Naive B cell (primary cell): ENCODE data around the gene CRY2. TPM values are rescaled to one million over a fixed set of nuclear protein-coding genes. Genes with fewer than 3 reads are reported as not detected.

ENCODE experiments used
- ATAC-seq, 2 donors: fragments of 150-1000 bp; cut with Tn5 transposase; 2 replicates each; pipeline ENCODE4 v1.10.0; 2021; ENCODE audit warnings: low read depth in 2 of 2, mild to moderate bottlenecking in 2 of 2, moderate library complexity in 2 of 2
- DNase-seq: peaks from one replicate; pipeline ENCODE4 v3.0.0; 2022
- H3K27ac Mint-ChIP-seq, 6 donors: one replicate each; pipeline ENCODE4 v1.8.0; 2020 to 2022; ENCODE audit warnings: mild to moderate bottlenecking in 6 of 6, mixed read lengths in 6 of 6, moderate library complexity in 5 of 6, inconsistent platforms in 2 of 6
- H3K27me3 Mint-ChIP-seq, 3 donors: one replicate each; pipeline ENCODE4 v1.8.0; 2021 to 2022; ENCODE audit warnings: mixed read lengths in 3 of 3, mild to moderate bottlenecking in 1 of 3
- H3K36me3 Mint-ChIP-seq, 2 donors: one replicate each; pipeline ENCODE4 v1.8.0; 2020 to 2022; ENCODE audit warnings: mixed read lengths in 2 of 2, inconsistent platforms in 1 of 2, mild to moderate bottlenecking in 1 of 2
- H3K4me1 Mint-ChIP-seq, 3 donors: one replicate each; pipeline ENCODE4 v1.8.0; 2020 to 2022; ENCODE audit warnings: mixed read lengths in 3 of 3, inconsistent platforms in 1 of 3, mild to moderate bottlenecking in 1 of 3, moderate library complexity in 1 of 3
- H3K4me3 Mint-ChIP-seq, 8 donors: one replicate each; pipeline ENCODE4 v1.8.0; 2020 to 2022; ENCODE audit warnings: mild to moderate bottlenecking in 8 of 8, mixed read lengths in 8 of 8, moderate library complexity in 8 of 8, inconsistent platforms in 2 of 8
- H3K9me3 Mint-ChIP-seq, 7 donors: one replicate each; pipeline ENCODE4 v1.8.0; 2020 to 2022; ENCODE audit warnings: mixed read lengths in 7 of 7, mild to moderate bottlenecking in 5 of 7, inconsistent platforms in 2 of 7, moderate library complexity in 1 of 7
- polyA plus RNA-seq, 6 donors: library from polyadenylated mRNA; unstranded; fragments of 300-500 nt; fragmentation: Illumina TruSeq; gene quantifications; one replicate each; pipeline ENCODE4 v1.2.3, GENCODE V29; 2021; ENCODE audit warnings: low read depth in 6 of 6

The CRY2 gene
- 10 to 100 TPM in 5 of 6 donors, 1 to 10 TPM in 1; 10.0 to 34.2 (median 26.7) TPM for polyA plus RNA-seq

- Mint-ChIP-seq H3K4me1 (peaks cover 53 to 65% (median 55%) of the 10 kb centered on the region in 3 donors), H3K36me3 (no peaks in the 10 kb centered on the region), H3K9me3 (no peaks in the 10 kb centered on the region), H3K27ac (peak within 1 kb of the TSS; percentile 95 to 99 (median 98)), H3K27me3 (no peaks in the 10 kb centered on the region), H3K4me3 (peak within 1 kb of the TSS; percentile 81 to 94 (median 90))
- ATAC-seq, result peak; percentile 78 to 79
- peak; percentile 99 for DNase-seq
Measured at GRCh38 chr11:45846974-45847910, at the start of gene CRY2. CRY2 (plus strand) TSS chr11:45847475; CDS start chr11:45847491, 16 bp downstream.

- Mint-ChIP-seq H3K4me1 (peaks cover 0 to 4% (median 0%) of the 10 kb centered on the region in 3 donors), H3K9me3 (peaks cover 0 to 5% (median 0%) of the 10 kb centered on the region in 7 donors), H3K4me3 (no peak overlapping the region), H3K27ac (no peak overlapping the region), H3K27me3 (peaks cover 0 to 13% (median 7%) of the 10 kb centered on the region in 3 donors), H3K36me3 (no peaks in the 10 kb centered on the region)
- no peak for ATAC-seq
- no peak for DNase-seq
Measured at GRCh38 chr11:45798793-45799441, 48.4 kb upstream of the CRY2 start.

- Mint-ChIP-seq H3K4me1 (peaks cover 4 to 5% (median 4%) of the 10 kb centered on the region in 3 donors), H3K27me3 (peaks cover 0 to 6% (median under 1%) of the 10 kb centered on the region in 3 donors)
Measured at GRCh38 chr11:45799562-45799961, 47.7 kb upstream of the CRY2 start.

GRCh38 chr11:45800261-45800660, 47.0 kb upstream of the CRY2 start:
- Mint-ChIP-seq H3K4me1 (peaks cover 5 to 6% (median 6%) of the 10 kb centered on the region in 3 donors), H3K9me3 (peaks cover 0 to 5% (median 0%) of the 10 kb centered on the region in 7 donors), H3K36me3 (no peaks in the 10 kb centered on the region), H3K4me3 (peak overlapping the region in 1 of 8 donors; percentile 43), H3K27ac (no peak overlapping the region), H3K27me3 (peaks cover 0 to 6% (median 0%) of the 10 kb centered on the region in 3 donors)
- DNase-seq (no peak), ATAC-seq (no peak)

More at GRCh38 chr11:45799562-45799961, 47.7 kb upstream of the CRY2 start:
- no peaks in the 10 kb centered on the region for H3K36me3 Mint-ChIP-seq
- H3K4me3 Mint-ChIP-seq, result no peak overlapping the region
- DNase-seq (no peak), ATAC-seq (no peak)
- H3K27ac Mint-ChIP-seq, result no peak overlapping the region
- H3K9me3 Mint-ChIP-seq, result peaks cover 0 to 5% (median 0%) of the 10 kb centered on the region in 7 donors

- H3K36me3 Mint-ChIP-seq, result no peaks in the 10 kb centered on the region
- H3K4me3 Mint-ChIP-seq, result peak overlapping the region in 2 of 8 donors; percentile 27 to 98
- H3K27ac Mint-ChIP-seq, result no peak overlapping the region
- H3K9me3 Mint-ChIP-seq, result peaks cover 0 to 5% (median 0%) of the 10 kb centered on the region in 7 donors
- peaks cover 18 to 21% (median 18%) of the 10 kb centered on the region in 3 donors for H3K4me1 Mint-ChIP-seq
- no peak for DNase-seq
- peaks cover 0 to 3% (median 0%) of the 10 kb centered on the region in 3 donors for H3K27me3 Mint-ChIP-seq
- no peak for ATAC-seq
Measured at GRCh38 chr11:45801723-45802315, 45.5 kb upstream of the CRY2 start.

GRCh38 chr11:45802531-45803317, 44.6 kb upstream of the CRY2 start:
- Mint-ChIP-seq H3K27me3 (no peaks in the 10 kb centered on the region), H3K4me3 (peak overlapping the region; percentile 12 to 98 (median 67)), H3K9me3 (peaks cover 0 to 5% (median 0%) of the 10 kb centered on the region in 7 donors), H3K36me3 (no peaks in the 10 kb centered on the region), H3K4me1 (peaks cover 24 to 27% (median 27%) of the 10 kb centered on the region in 3 donors), H3K27ac (peak overlapping the region in 1 of 6 donors; percentile 36)
- no peak for DNase-seq
- no peak for ATAC-seq

- Mint-ChIP-seq H3K4me3 (peak overlapping the region; percentile 91 to 98 (median 94)), H3K4me1 (peaks cover 35 to 39% (median 38%) of the 10 kb centered on the region in 3 donors), H3K9me3 (peaks cover 0 to 3% (median 0%) of the 10 kb centered on the region in 7 donors)
Measured at GRCh38 chr11:45803971-45804760, 43.1 kb upstream of the CRY2 start.

GRCh38 chr11:45804761-45805304, 42.4 kb upstream of the CRY2 start, which contains the start of gene SLC35C1:
SLC35C1 (plus strand) TSS chr11:45805149; CDS start chr11:45805802, 653 bp downstream.
- Mint-ChIP-seq H3K27ac (peak within 1 kb of the TSS; percentile 65 to 98 (median 94)), H3K27me3 (no peaks in the 10 kb centered on the region), H3K9me3 (peaks cover 0 to 3% (median 0%) of the 10 kb centered on the region in 7 donors), H3K4me1 (peaks cover 41 to 45% (median 45%) of the 10 kb centered on the region in 3 donors), H3K4me3 (peak within 1 kb of the TSS; percentile 91 to 98 (median 94)), H3K36me3 (no peaks in the 10 kb centered on the region)
- DNase-seq (peak; percentile 93), ATAC-seq (peak; percentile 92 to 93)

More at GRCh38 chr11:45803971-45804760, 43.1 kb upstream of the CRY2 start:
- H3K27me3 Mint-ChIP-seq, result no peaks in the 10 kb centered on the region
- DNase-seq (peak; percentile 64), ATAC-seq (peak; percentile 44 to 45)
- peak overlapping the region; percentile 73 to 96 (median 92) for H3K27ac Mint-ChIP-seq
- no peaks in the 10 kb centered on the region for H3K36me3 Mint-ChIP-seq

- DNase-seq (no peak), ATAC-seq (peak; percentile 36 to 43)
- Mint-ChIP-seq H3K9me3 (peaks cover 0 to 3% (median 0%) of the 10 kb centered on the region in 7 donors), H3K27ac (peak overlapping the region; percentile 39 to 98 (median 82)), H3K4me3 (peak overlapping the region; percentile 91 to 98 (median 94)), H3K36me3 (no peaks in the 10 kb centered on the region), H3K27me3 (no peaks in the 10 kb centered on the region), H3K4me1 (peaks cover 44 to 49% (median 46%) of the 10 kb centered on the region in 3 donors)
Measured at GRCh38 chr11:45805305-45806071, 41.8 kb upstream of the CRY2 start.

GRCh38 chr11:45806072-45806933, 41.0 kb upstream of the CRY2 start:
- peaks cover 44 to 49% (median 46%) of the 10 kb centered on the region in 3 donors for H3K4me1 Mint-ChIP-seq
- no peaks in the 10 kb centered on the region for H3K36me3 Mint-ChIP-seq
- H3K27me3 Mint-ChIP-seq, result no peaks in the 10 kb centered on the region
- peak overlapping the region in 5 of 6 donors; percentile 76 to 92 (median 89) for H3K27ac Mint-ChIP-seq
- no peak for DNase-seq
- no peak for ATAC-seq
- peak overlapping the region; percentile 91 to 98 (median 94) for H3K4me3 Mint-ChIP-seq
- H3K9me3 Mint-ChIP-seq, result no peaks in the 10 kb centered on the region
